Ascending aorta (tissue), 2 donors: Measurements from ENCODE around the gene RNF214. TPM values are rescaled to one million over a fixed set of nuclear protein-coding genes. Genes with fewer than 3 reads are reported as not detected.

Experiments used
- DNase-seq, 2 donors: peaks; one replicate each; pipeline ENCODE4 v3.0.0-alpha.2; 2019; ENCODE audit warnings: low spot score in 2 of 2
- H3K27ac ChIP-seq, 2 donors: fragments of 200-600 bp; sonication (generic); one replicate each; pipeline ENCODE4 v1.5.1; 2016 to 2017; ENCODE audit warnings: mild to moderate bottlenecking in 1 of 2
- H3K27me3 ChIP-seq: fragments of 200-600 bp; sonication (generic); one replicate; pipeline ENCODE4 v1.5.1; 2017
- H3K36me3 ChIP-seq, 2 donors: fragments of 200-600 bp; sonication (generic); one replicate each; pipeline ENCODE4 v1.5.1; 2016
- H3K4me1 ChIP-seq, 2 donors: fragments of 200-600 bp; sonication (generic); one replicate each; pipeline ENCODE4 v1.5.1; 2016 to 2017; ENCODE audit warnings: mild to moderate bottlenecking in 1 of 2
- H3K4me3 ChIP-seq, 2 donors: fragments of 200-600 bp; sonication (generic); one replicate each; pipeline ENCODE4 v1.5.1; 2016 to 2017; ENCODE audit warnings: mild to moderate bottlenecking in 1 of 2
- H3K9me3 ChIP-seq, 2 donors: fragments of 200-600 bp; sonication (generic); one replicate each; pipeline ENCODE4 v1.5.1; 2016
- intact Hi-C: fragments of 100-400 bp; cut with DNase I; formaldehyde crosslinking; loops from one replicate; pipeline ENCODE4 v1.15.1; 2023
- total RNA-seq: library from RNA; depleted of rRNA; stranded (reverse); fragments of >200 nt; gene quantifications from one replicate; pipeline ENCODE4 v1.1.0, GENCODE V29; 2016
- TF ChIP-seq, protein P1 (sequence below), 3 experiments: fragments of 200-600 bp in 2 of 3; fragments of 450-650 bp in 1 of 3; sonication (generic) in 2 of 3; IDR thresholded peaks; one replicate each; pipeline ENCODE4 v1.5.1; 2016 to 2019; ENCODE audit warnings: antibody characterized with exemption in 3 of 3, mild to moderate bottlenecking in 1 of 3, moderate library complexity in 1 of 3

The RNF214 gene
- total RNA-seq, 1 donor from 2014 or later: 0.53 TPM

DNA sequence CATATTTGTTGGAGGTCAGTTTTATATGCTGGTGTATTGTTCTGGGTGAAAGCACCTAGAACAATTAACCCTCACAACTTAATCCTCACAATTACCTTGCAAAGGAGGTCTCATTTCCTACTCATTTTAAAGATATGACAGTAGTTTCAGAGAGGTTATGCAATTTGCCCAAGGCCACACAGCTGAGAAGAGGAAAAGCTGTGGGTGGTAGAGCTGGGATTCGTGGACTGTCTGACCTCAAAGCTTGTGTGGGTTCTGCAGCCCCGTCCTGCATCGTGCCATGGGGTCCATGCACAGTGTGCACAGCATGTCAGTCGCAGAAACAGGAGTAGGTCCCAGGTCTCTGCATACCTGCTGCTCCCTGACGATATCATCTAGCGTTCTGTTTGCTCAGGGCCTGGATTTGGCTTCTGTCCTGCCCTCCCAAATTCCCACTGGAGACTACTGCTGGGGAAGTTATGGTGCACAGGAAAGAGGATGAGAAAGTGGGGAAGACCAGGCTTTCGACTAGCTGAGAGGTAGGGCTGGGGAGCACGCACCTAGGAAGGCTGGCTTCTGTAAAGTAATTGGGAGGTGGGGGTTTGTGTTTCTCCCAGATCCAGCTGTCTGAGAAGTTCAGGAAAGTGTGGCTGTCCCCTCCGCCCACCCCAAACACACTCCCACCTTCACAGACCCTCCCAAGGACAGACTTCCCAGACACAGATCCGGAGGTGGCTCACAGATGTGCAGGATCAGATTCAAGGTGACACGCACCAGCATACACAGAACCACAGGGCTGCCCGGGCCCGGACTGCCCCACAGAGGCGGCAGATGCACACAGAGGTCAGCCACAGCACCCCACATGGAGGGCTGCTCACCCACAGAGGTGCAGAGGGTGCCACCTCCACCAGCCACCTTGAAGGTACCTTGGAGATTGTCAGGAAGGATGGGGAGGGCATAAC lies 81.6 kb downstream of the RNF214 start:
- no peaks in the 10 kb centered on the region for H3K36me3 ChIP-seq

DNA sequence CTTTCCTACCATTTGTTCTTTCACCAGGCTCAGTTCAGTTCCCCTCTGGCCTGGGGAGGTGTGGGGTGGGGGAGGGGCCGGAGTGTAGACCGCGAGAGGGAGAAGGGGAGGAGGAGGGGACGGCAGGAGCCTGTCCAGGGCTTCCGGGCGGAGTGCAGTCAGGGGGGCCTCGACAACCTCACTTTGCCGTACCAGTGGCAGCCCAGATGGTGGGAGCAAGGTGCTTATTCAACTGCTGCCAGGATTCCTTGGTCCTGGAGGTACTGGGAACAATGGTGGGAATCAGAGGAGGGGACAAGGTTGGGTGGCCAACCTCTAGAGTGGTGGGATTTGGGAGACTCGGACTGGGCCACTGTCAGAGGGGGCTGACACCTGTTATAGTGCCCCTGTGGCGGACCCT lies 82.4 kb downstream of the RNF214 start:
- H3K27ac ChIP-seq: no peak overlapping the region
- peak overlapping the region; percentile 80 to 95 for H3K4me3 ChIP-seq
- intact Hi-C loops: loop anchor here (10.0 kb wide), 1 partner anchor 140 kb away; the partner anchor contains the start of gene SIDT2
- H3K4me1 ChIP-seq: peaks cover 6 to 13% of the 10 kb centered on the region in 2 donors
- H3K36me3 ChIP-seq: no peaks in the 10 kb centered on the region
- H3K27me3 ChIP-seq: no peaks in the 10 kb centered on the region
- TF ChIP-seq, protein P1, sequence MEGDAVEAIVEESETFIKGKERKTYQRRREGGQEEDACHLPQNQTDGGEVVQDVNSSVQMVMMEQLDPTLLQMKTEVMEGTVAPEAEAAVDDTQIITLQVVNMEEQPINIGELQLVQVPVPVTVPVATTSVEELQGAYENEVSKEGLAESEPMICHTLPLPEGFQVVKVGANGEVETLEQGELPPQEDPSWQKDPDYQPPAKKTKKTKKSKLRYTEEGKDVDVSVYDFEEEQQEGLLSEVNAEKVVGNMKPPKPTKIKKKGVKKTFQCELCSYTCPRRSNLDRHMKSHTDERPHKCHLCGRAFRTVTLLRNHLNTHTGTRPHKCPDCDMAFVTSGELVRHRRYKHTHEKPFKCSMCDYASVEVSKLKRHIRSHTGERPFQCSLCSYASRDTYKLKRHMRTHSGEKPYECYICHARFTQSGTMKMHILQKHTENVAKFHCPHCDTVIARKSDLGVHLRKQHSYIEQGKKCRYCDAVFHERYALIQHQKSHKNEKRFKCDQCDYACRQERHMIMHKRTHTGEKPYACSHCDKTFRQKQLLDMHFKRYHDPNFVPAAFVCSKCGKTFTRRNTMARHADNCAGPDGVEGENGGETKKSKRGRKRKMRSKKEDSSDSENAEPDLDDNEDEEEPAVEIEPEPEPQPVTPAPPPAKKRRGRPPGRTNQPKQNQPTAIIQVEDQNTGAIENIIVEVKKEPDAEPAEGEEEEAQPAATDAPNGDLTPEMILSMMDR (IDR thresholded peaks at IDR 0.05): no peak
- no peaks in the 10 kb centered on the region for H3K9me3 ChIP-seq
- no peak for DNase-seq

More for the DNA sequence above, 81.6 kb downstream of the RNF214 start:
- Histone ChIP-seq H3K4me1 (peaks cover 6 to 12% of the 10 kb centered on the region in 2 donors), H3K9me3 (no peaks in the 10 kb centered on the region), H3K27me3 (no peaks in the 10 kb centered on the region), H3K4me3 (peak overlapping the region; percentile 80 to 95), H3K27ac (no peak overlapping the region)
- intact Hi-C loops: loop anchor here (10.0 kb wide), 1 partner anchor 139 kb away; the partner anchor contains the start of gene SIDT2
- TF ChIP-seq, protein P1 (IDR thresholded peaks at IDR 0.05): no peak
- no peak for DNase-seq

DNA sequence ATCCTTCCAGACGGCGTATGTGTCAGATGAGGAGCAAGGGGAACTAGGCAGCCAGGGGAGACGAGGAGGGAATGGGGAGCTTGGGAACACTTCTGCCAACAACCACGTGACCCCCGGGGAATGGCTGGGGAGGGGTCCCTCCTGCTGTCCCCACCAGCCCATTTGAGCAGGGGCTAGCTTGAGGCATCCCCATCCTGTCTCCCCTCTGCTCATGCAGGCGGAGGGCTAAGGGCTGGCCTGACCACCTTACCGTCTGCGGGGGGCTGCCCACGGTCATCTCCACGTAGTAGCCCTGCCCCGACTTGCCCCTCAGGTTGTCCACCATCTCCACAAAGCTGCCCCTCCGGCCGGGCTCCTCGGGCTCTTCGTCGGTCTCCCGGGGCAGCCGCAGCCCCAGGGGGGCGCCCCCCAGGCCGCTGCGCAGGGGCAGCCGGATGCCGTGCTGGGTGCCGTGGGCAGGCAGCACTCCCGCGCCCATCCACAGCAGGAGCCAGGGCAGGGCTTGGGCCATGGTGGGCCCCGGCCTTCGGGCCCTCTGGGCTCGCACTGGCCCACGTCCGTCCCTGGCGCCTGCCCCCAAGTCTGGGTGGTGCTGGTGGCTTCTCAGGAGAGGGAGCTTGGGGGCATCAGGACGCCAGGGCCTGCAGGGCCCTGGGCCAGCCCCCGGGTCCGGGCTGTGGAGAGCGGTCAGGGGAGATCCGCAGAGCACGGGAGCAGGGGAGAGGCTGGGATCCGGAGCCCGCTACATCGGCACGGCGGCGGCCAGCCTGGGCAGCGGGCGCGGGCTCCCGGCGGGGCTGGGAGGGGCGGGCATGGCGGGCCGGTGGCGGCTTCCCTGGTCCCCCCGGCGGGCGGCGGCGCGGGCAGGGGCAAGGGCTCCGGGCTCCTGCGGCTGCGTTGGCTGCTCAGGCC lies 83.1 kb downstream of the RNF214 start:
- peaks cover 6 to 15% of the 10 kb centered on the region in 2 donors for H3K4me1 ChIP-seq
- no peak for DNase-seq
- intact Hi-C loops: loop anchor here (10.0 kb wide), 1 partner anchor 141 kb away; the partner anchor contains the start of gene SIDT2

DNA sequence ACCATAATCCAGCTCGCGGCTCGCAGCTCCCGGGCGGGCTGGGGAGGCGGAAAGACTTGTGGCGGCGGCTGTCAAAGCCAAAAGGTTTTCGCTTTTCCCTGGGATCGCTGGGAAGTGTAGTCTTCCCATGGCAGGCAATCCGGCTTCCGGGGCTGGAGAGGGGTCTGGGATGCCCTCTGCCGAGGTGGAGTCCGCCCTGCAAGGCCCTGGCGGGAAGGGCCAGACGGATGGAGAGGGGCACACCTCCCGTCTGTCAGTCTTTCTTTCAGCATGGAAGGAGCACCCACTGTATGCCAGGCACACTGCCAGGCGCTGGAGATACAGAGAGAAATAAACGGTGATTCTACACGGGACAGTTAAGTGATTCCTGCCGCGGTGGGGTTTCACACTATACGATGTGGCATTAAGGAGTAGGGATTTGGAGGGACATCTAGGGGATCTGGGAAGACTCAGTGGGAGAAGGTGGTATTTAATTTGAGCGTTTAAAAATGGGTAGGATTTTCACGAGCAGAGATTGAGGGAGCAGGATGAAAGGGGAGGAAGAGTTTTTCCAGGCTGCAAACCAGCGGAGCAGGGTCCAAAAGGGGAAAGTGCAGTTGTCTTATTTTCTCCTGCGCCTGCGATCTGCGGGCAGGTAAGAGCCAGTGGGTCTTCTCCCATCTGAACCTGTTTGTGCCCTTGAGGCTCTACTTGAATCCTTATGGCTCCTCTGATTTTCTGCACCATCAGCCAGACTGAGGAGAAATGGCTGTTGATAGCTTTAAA lies 83.9 kb downstream of the RNF214 start, which contains the start of gene BACE1:
Gene BACE1 (minus strand): TSS at position 60 of the 765 bp plus-strand sequence. CDS start 461 bp downstream, outside the sequence.
- Histone ChIP-seq H3K36me3 (no peaks in the 10 kb centered on the region), H3K9me3 (no peaks in the 10 kb centered on the region), H3K4me3 (peak within 1 kb of the TSS; percentile 80 to 95), H3K27me3 (no peaks in the 10 kb centered on the region), H3K27ac (peak within 1 kb of the TSS; percentile 44 to 51), H3K4me1 (peaks cover 6 to 15% of the 10 kb centered on the region in 2 donors)
- TF ChIP-seq, protein P1 (IDR thresholded peaks at IDR 0.05): peak in 2 of 3 experiments; percentile 32 to 56
- peak in 1 of 2 donors; percentile 88 for DNase-seq
- intact Hi-C loops: loop anchor here (10.0 kb wide), 1 partner anchor 142 kb away; the partner anchor contains the start of gene SIDT2

More for the DNA sequence above, 83.1 kb downstream of the RNF214 start:
- Histone ChIP-seq H3K36me3 (no peaks in the 10 kb centered on the region), H3K4me3 (peak overlapping the region; percentile 80 to 95), H3K9me3 (no peaks in the 10 kb centered on the region), H3K27me3 (no peaks in the 10 kb centered on the region), H3K27ac (peak overlapping the region; percentile 44 to 51)
- TF ChIP-seq, protein P1 (IDR thresholded peaks at IDR 0.05): no peak
